GM13976 (cell line): ENCODE results near the gene BICDL1.
A peak's percentile ranks its signal among the peaks of the same experiment; 100 is the strongest.

Experiments
- DNase-seq: peaks from one replicate; pipeline ENCODE4 v3.0.0; 2012; ENCODE audit warnings: low spot score
- CTCF ChIP-seq: IDR thresholded peaks from 2 replicates; pipeline ENCODE4 v1.5.1; 2012; ENCODE audit warnings: borderline replicate concordance, mild to moderate bottlenecking; ENCODE audit not compliant: insufficient read depth; ENCODE audit errors: extremely low read depth, missing control alignments, control extremely low read depth
- in situ Hi-C: fragments of 300-500 bp; cut with MboI; formaldehyde crosslinking; loops from one replicate; pipeline ENCODE4 v1.12.0; 2022; ENCODE audit warnings: low sequenced_read_pairs, mixed read lengths, inconsistent platforms; ENCODE audit not compliant: unreplicated experiment

BICDL1 gene

GRCh38 chr12:120086801-120087621, 98.0 kb downstream of the BICDL1 start:
- TF ChIP-seq CTCF: peak; percentile 99
- DNase-seq: peak; percentile 100
- in situ Hi-C loops: no loop called here

- no peak for DNase-seq
- in situ Hi-C loops: no loop called here
Measured at GRCh38 chr12:120089105-120089504, 100.1 kb downstream of the BICDL1 start.

GRCh38 chr12:120089796-120090195, 100.8 kb downstream of the BICDL1 start:
- no peak for TF ChIP-seq CTCF
- DNase-seq: no peak
- in situ Hi-C loops: no loop called here

More at GRCh38 chr12:120089105-120089504, 100.1 kb downstream of the BICDL1 start:
- TF ChIP-seq CTCF: no peak

GRCh38 chr12:120090206-120090605, 101.2 kb downstream of the BICDL1 start:
- in situ Hi-C loops: no loop called here
- TF ChIP-seq CTCF: no peak
- no peak for DNase-seq

GRCh38 chr12:120090626-120091295, 101.7 kb downstream of the BICDL1 start:
- in situ Hi-C loops: no loop called here
- no peak for TF ChIP-seq CTCF
- DNase-seq: no peak

GRCh38 chr12:120091371-120092090, 102.5 kb downstream of the BICDL1 start:
- in situ Hi-C loops: no loop called here
- DNase-seq: no peak
- no peak for TF ChIP-seq CTCF
